DOHH2 (cell line): ENCODE results near the gene UBE2QL1.

Experiments
- EZH2phosphoT487 ChIP-seq: fragments of 200-600 bp; sonication (generic); IDR thresholded peaks from 2 replicates; pipeline ENCODE4 v1.6.1; 2017; ENCODE audit warnings: borderline replicate concordance, mild to moderate bottlenecking, antibody characterized with exemption, low read length, moderate library complexity, mixed read lengths
- TF ChIP-seq, protein P1 (sequence below): fragments of 200-600 bp; sonication (generic); IDR thresholded peaks from one replicate; pipeline ENCODE4 v1.5.1; 2014; ENCODE audit warnings: antibody characterized with exemption, mild to moderate bottlenecking, low read depth, low read length; ENCODE audit not compliant: poor library complexity, severe bottlenecking

DNA sequence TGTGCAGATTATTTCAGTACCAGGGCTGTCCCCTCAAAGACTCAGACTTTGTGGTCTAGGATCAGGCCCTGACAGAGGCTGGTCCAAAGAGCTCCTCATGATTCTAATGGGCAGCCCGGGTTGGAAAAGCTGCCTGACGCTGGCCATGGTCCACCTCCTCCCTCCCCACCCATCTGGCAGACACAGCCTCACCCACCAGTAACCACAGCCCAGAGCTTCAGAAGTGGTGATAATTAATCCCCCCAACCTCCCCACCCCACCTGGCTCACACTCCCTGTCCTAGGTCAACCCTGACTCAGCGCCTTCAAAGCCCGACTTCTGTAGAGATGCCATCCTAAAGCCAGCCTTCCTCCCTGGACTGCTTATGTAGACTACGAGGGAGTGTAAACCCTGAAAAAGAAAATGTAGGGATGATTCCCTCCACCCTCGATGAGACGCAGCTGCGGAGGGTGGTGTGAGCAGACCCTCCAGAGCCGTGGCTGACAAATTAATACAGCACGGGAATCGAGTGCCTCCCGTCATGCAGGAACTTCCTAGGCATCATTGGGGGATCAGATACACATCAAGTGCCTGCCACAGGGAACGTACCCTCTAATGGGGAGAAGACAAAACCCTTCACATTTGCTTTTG, 7.0 kb downstream of the UBE2QL1 start:
- TF ChIP-seq, protein P1, sequence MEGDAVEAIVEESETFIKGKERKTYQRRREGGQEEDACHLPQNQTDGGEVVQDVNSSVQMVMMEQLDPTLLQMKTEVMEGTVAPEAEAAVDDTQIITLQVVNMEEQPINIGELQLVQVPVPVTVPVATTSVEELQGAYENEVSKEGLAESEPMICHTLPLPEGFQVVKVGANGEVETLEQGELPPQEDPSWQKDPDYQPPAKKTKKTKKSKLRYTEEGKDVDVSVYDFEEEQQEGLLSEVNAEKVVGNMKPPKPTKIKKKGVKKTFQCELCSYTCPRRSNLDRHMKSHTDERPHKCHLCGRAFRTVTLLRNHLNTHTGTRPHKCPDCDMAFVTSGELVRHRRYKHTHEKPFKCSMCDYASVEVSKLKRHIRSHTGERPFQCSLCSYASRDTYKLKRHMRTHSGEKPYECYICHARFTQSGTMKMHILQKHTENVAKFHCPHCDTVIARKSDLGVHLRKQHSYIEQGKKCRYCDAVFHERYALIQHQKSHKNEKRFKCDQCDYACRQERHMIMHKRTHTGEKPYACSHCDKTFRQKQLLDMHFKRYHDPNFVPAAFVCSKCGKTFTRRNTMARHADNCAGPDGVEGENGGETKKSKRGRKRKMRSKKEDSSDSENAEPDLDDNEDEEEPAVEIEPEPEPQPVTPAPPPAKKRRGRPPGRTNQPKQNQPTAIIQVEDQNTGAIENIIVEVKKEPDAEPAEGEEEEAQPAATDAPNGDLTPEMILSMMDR = no peak
- no peak for TF ChIP-seq EZH2phosphoT487
